Urothelium cell line (cell line): ENCODE results near the gene MEIOC.
"Not testable (repeated sequence)": the region's sequence is repeated elsewhere in the genome, so short reads cannot be mapped to it uniquely, and the experiment has no call there.

Source experiments
- DNase-seq: peaks from one replicate; pipeline ENCODE4 v3.0.0; 2011; ENCODE audit warnings: low spot score, mixed read lengths
- FAIRE-seq: peaks from 2 replicates; lab custom pipeline; 2011; peaks lifted over from hg19 to GRCh38; lab: Jason Lieb, UNC

MEIOC gene

GRCh38 chr17:44655983-44656710 is at the start of gene MEIOC:
Gene MEIOC, plus strand, starts transcription at chr17:44656468. Its CDS starts 146 bp downstream, at chr17:44656614.
- FAIRE-seq: no peak
- no peak for DNase-seq

DNA sequence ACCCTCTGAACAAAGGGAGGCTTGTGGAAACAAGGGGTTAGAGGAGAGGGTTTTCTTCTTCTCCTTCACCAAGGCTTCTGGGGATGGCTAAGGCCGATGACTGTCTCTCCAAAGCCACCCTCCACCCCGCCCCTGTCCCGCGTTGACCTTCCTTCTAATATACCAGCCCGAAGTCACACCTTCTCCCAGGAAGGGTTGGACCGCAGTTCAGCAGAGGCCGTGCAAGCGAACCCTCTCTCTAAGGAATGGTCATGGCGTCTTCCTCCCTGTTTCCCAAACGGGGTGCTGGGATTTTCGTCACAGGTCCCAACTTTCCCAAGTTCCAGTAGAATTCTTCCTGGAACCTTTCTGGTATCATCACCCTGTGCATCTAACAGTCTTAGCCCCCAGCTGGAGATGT is 49.6 kb upstream of the MEIOC start:
- DNase-seq (no peak), FAIRE-seq (no peak)

- DNase-seq: no peak
These were observed 48.2 kb upstream of the MEIOC start for GRCh38 chr17:44607836-44608690.

GRCh38 chr17:44608727-44609435 is 47.4 kb upstream of the MEIOC start:
- FAIRE-seq (peak; percentile 72), DNase-seq (no peak)

More at GRCh38 chr17:44607836-44608690, 48.2 kb upstream of the MEIOC start:
- peak; percentile 46 for FAIRE-seq

DNA sequence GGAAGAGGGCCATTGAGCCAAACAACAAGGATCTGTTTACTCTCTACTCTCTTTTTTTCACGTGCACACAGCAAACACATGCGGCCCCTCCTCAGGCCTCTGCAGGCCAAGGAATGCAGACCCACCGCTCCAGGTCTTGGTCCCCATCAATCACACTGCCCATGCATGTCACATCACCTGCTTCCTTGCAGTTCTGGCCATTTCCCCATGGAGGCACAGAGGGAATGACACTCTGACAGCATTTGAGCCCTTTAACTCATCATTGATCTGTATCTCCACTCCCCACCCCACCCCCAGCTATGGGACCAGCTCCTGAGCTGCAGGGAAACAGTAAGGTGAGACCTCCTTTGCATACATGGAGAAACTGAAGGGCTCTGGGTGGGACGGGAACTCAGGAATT is 45.9 kb upstream of the MEIOC start:
- DNase-seq (no peak), FAIRE-seq (no peak)

DNA sequence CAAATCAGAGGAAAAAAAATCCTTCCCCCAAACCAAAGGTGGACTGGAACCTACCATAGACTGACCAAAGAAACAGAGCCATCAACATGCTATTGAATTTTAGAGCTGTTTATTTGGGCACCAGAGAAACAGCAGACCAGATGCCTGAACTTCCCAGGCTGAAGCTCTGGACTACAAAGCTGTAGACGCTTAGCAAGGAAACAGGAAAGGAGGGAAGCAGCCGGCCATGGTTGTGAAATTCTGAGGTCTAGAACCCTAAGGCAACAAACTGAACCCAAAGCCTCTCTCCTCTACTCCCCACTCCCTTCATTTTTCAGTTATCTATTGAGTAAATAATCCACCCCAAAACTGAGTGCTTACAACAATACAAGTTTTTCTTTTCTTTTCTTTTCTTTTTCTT is 45.4 kb upstream of the MEIOC start:
- FAIRE-seq (no peak), DNase-seq (no peak)

- FAIRE-seq (no peak), DNase-seq (no peak)
These were observed 41.4 kb upstream of the MEIOC start for GRCh38 chr17:44614862-44615261.

GRCh38 chr17:44618652-44619051 is 37.6 kb upstream of the MEIOC start:
- DNase-seq, FAIRE-seq: not testable (repeated sequence)

GRCh38 chr17:44623070-44623725 is 33.1 kb upstream of the MEIOC start:
- DNase-seq: no peak
- FAIRE-seq: no peak

DNA sequence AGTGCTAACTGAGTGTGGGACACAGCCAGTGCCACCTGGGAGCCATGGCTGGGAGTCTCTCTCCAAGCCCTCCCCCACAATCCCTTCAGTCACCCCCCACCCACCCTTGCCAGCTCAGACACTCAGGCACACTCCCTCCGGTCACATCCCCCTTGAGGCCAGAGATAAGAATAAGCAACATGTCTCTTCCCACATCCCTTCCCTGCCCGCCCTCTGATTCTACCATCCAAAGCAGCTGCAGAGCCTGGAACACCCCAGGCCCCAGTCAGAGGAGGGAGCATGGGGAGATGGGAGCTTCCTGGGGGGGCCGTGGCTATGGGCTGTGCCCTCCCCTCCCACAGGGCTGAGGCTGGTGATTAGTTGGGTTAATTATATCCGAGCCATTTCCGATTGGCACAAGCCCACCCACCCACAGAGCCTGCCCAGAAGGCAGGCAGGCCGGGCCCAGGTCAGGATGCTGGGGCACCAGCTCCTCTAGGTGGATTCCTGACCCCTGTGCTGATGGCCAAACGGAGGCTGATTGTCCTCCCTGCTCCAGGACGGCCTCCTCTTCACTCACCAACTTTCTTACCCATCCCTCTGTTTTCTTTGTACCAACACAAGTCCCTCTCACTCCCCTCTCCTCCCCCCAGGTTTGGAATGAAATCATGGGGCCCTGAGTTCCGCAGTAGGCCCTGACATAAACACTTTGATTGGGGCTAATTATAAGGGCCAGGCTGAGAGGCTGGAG is 28.6 kb upstream of the MEIOC start:
- DNase-seq: no peak
- FAIRE-seq: no peak

- DNase-seq (no peak), FAIRE-seq (no peak)
These were observed 27.8 kb upstream of the MEIOC start for GRCh38 chr17:44628243-44629188.

GRCh38 chr17:44629314-44629713 is 27.0 kb upstream of the MEIOC start:
- no peak for FAIRE-seq
- DNase-seq: no peak

- FAIRE-seq (no peak), DNase-seq (no peak)
These were observed 25.6 kb upstream of the MEIOC start for GRCh38 chr17:44630703-44631102.

DNA sequence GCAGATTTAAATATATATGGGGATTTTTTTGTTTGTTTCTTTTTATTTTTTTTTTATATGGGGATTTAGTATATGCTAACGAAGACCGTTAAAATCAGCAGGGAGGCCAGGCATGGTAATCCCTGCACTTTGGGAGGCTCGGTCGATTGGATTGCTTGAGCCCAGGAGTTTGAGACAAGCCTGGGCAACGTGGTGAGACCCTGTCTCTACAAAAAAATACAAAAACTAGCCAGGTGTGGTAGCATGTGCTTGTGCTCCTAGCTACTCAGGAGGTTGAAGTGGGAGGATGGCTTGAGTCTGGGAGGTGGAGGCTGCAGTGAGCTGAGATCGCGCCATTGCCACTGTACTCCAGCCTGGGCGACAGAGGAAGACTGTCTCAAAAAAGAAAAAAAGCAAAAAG is 22.3 kb upstream of the MEIOC start:
- DNase-seq (no peak), FAIRE-seq (no peak)

DNA sequence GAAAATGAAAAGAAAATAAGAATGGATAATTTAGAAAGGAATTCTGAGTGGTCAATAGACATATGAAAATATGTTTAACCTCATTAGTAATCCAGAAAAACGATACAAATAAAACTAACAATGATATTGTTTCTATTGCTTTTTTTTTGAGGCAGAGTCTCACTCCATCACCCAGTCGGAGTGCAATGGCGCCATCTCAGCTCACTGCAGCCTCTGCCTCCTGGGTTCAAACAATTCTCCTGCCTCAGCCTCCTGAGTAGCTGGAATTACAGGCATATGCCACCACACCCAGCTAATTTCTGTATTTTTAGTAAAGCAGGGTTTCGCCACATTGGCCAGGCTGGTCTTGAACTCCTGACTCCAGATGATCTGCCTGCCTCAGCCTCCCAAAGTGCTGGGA is 21.9 kb upstream of the MEIOC start:
- not testable (repeated sequence) for DNase-seq, FAIRE-seq

- DNase-seq (no peak), FAIRE-seq (no peak)
These were observed 19.7 kb upstream of the MEIOC start for GRCh38 chr17:44636562-44636961.

DNA sequence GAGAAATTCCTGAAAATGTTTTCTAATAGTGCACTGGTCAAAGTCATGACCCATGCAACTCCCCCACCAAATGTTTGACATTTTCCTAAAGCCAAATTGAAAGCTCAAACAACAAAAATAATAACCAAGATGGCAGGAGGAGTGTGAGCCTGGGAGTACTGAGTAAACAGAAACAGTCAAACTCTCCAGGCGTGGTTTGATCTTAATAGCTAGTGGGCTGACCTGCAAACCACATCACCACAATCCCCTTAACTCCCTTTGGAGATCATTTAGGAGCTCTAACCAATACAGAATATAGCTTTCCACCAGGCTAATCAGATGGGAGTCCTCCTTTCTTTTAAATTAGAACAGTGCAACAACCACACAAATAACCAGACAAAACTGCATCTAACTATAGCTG is 19.2 kb upstream of the MEIOC start:
- DNase-seq (no peak), FAIRE-seq (no peak)

- no peak for FAIRE-seq
These were observed 13.4 kb upstream of the MEIOC start for GRCh38 chr17:44642834-44643233.

DNA sequence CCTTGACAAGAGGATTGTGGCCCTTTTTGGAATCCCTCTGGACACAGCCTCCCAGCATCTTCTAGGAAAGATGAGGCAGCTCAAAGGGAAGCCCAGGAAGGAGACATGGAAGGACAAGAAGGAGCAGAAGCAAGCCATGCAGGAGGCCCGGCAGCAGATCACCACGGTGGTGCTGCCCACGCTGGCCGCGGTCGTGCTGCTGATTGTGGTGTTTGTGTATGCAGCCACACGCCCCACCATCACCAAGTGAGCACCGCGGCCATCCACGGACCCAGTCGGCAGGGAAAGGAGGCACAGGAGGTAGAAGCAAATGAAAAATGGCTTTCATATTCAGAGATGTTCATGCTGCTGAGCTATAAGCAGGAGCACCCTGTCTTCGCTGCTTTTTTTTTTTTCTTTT is 10.9 kb upstream of the MEIOC start:
- FAIRE-seq: no peak
- DNase-seq: no peak

More at GRCh38 chr17:44642834-44643233, 13.4 kb upstream of the MEIOC start:
- no peak for DNase-seq
